Measurements from ENCODE around the gene TOPAZ1. TPM values are rescaled to one million over a fixed set of nuclear protein-coding genes. Genes with fewer than 3 reads are reported as not detected.

The TOPAZ1 gene
- total and polyA plus RNA-seq, 9 of the 15 experiments (the other 6 are each of a cell fraction or from before 2014, with no cell fraction given) = 0.01 TPM; not detected in 8

DNA sequence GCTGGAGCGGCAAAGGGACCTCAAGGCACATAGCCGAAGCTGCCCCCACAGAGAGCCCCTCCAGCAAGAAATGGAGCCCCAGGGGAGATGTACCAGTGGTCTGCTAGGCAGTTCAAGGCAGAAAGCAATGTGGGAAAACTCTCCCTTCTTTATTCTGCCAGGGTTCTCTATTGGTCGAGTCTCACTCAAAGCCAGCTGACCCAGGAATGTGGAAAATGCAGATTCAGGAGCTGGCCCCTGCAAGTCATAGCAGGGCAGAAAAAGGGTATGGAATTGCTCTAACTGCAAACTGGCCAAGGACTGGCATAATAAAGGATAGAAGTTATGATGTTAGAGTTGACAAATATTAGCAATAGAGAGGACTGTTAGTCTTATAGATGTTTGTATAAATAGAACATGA is 4.0 kb upstream of the TOPAZ1 start (continued):
- TF ChIP-seq, protein P1, sequence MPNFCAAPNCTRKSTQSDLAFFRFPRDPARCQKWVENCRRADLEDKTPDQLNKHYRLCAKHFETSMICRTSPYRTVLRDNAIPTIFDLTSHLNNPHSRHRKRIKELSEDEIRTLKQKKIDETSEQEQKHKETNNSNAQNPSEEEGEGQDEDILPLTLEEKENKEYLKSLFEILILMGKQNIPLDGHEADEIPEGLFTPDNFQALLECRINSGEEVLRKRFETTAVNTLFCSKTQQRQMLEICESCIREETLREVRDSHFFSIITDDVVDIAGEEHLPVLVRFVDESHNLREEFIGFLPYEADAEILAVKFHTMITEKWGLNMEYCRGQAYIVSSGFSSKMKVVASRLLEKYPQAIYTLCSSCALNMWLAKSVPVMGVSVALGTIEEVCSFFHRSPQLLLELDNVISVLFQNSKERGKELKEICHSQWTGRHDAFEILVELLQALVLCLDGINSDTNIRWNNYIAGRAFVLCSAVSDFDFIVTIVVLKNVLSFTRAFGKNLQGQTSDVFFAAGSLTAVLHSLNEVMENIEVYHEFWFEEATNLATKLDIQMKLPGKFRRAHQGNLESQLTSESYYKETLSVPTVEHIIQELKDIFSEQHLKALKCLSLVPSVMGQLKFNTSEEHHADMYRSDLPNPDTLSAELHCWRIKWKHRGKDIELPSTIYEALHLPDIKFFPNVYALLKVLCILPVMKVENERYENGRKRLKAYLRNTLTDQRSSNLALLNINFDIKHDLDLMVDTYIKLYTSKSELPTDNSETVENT (CRISPR knock-in tag; IDR thresholded peaks at IDR 0.05) = no peak
- TF ChIP-seq BRF2 (IDR thresholded peaks at IDR 0.05; ENCODE audit: borderline replicate concordance, insufficient read depth, insufficient read length) = no peak

DNA sequence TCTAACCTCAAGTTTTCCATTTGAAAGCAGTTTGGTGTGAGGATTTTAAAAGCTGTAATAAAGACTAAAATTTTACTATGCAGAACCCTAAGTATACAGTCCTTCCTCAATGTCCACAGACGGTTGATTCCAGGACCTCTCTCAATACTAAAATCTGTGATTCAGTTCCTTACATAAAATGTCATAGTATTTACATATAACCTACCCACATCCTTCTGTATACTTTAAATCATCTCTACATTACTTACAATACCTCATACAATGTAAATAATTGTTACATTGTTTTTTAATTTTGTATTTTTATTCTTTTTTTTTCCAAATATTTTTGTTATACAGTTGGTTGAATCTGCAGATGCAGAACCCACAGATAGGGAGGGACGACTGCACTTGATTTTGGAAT is 2.8 kb upstream of the TOPAZ1 start:
- intact Hi-C loops (cut with micrococcal nuclease) (loop anchor here (5.0 kb wide), 2 partner anchors 83 to 278 kb away; no protein-coding TSS in a partner anchor), in situ Hi-C loops (cut with MboI) (no loop called here)
- no peaks in the 10 kb centered on the region for H3K79me2 ChIP-seq (ENCODE audit: control insufficient read depth, insufficient read depth, low read length)
- no peak overlapping the region for H3K4me3 ChIP-seq
- BruUV-seq (replicated peaks) = no TSS peak
- no peak overlapping the region for H2AFZ ChIP-seq (ENCODE audit: low read depth, low read length)
- DNase-seq (ENCODE audit: extremely low read depth in 1 of 4, low spot score in 3 of 4) = no peak
- no peaks in the 10 kb centered on the region for H3K9me1 ChIP-seq (ENCODE audit: control insufficient read depth, insufficient read depth, low read length)
- CTCF ChIA-PET (ENCODE audit: low intra/inter-chr PET ratio) = no interaction called here
- H3K27me3 ChIP-seq (ENCODE audit: control insufficient read depth in 2 of 2, insufficient read depth in 2 of 2, low read length in 2 of 2) = no peaks in the 10 kb centered on the region
- no peak overlapping the region for H3K4me2 ChIP-seq (ENCODE audit: insufficient read depth, low read length)
- no peaks in the 10 kb centered on the region for H4K20me1 ChIP-seq (replicated peaks; ENCODE audit: control insufficient read depth, insufficient read depth, low read length)
- no peak for ATAC-seq
- H3K9ac ChIP-seq (ENCODE audit: insufficient read depth in 1 of 2, low read depth in 2 of 2, low read length in 2 of 2) = no peak overlapping the region
- H3K9me3 ChIP-seq (replicated peaks; ENCODE audit: control insufficient read depth, insufficient read depth, low read depth, low read length) = peaks cover 10% of the 10 kb centered on the region; the same call in 1 of the 2 replicates
- H3K36me3 ChIP-seq (ENCODE audit: control insufficient read depth, insufficient read depth, low read length) = no peaks in the 10 kb centered on the region
- H3K27ac ChIP-seq (ENCODE audit: extremely low read depth, low read depth, low read length) = no peak overlapping the region
- peaks cover 14 to 34% of the 10 kb centered on the region in 2 experiments for H3K4me1 ChIP-seq (replicated peaks in 1 of 2; ENCODE audit: control insufficient read depth in 2 of 2, insufficient read depth in 2 of 2, low read length in 2 of 2)
- no peak for FAIRE-seq
- 28% methylated on average over 2 of the region's 2 CpGs for WGBS (ENCODE audit: insufficient coverage, low coverage, missing lambda C conversion rate)
- POLR2A ChIA-PET = interaction anchor here (0.6 kb wide), 1 partner anchor 25 kb away, joined by 3 read pairs; no protein-coding TSS in a partner anchor
- TF ChIP-seq JUNB (CRISPR knock-in tag; conservative IDR thresholded peaks at IDR 0.05) (no peak), NEUROD1 (IDR thresholded peaks at IDR 0.05; ENCODE audit: borderline replicate concordance, low read depth, low read length, partially characterized antibody) (no peak), CC2D1A (IDR thresholded peaks at IDR 0.05) (no peak), POLR2A (conservative IDR thresholded peaks at IDR 0.05) (peak; percentile 69), HMG20A (CRISPR knock-in tag; conservative IDR thresholded peaks at IDR 0.05) (no peak), CSDE1 (IDR thresholded peaks at IDR 0.05) (no peak), RBFOX2 (IDR thresholded peaks at IDR 0.05; ENCODE audit: low read depth, low read length) (0 out of 2 replicates have a peak, but pooled peaks have one; percentile 30)
- TF ChIP-seq, protein P2, sequence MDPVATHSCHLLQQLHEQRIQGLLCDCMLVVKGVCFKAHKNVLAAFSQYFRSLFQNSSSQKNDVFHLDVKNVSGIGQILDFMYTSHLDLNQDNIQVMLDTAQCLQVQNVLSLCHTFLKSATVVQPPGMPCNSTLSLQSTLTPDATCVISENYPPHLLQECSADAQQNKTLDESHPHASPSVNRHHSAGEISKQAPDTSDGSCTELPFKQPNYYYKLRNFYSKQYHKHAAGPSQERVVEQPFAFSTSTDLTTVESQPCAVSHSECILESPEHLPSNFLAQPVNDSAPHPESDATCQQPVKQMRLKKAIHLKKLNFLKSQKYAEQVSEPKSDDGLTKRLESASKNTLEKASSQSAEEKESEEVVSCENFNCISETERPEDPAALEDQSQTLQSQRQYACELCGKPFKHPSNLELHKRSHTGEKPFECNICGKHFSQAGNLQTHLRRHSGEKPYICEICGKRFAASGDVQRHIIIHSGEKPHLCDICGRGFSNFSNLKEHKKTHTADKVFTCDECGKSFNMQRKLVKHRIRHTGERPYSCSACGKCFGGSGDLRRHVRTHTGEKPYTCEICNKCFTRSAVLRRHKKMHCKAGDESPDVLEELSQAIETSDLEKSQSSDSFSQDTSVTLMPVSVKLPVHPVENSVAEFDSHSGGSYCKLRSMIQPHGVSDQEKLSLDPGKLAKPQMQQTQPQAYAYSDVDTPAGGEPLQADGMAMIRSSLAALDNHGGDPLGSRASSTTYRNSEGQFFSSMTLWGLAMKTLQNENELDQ (CRISPR knock-in tag; IDR thresholded peaks at IDR 0.05; ENCODE audit: borderline replicate concordance) = no peak

Measured in K562 (cell line).